ENCODE data around the gene ZNF70. TPM values are rescaled to one million over a fixed set of nuclear protein-coding genes. Genes with fewer than 3 reads are reported as not detected.

Gene ZNF70
- total and polyA plus RNA-seq, 2 of the 13 experiments (the other 11 are each of a cell fraction or from before 2014, with no cell fraction given) = 0.62 to 3.6 TPM

- TF ChIP-seq ZBTB39 (CRISPR knock-in tag; IDR thresholded peaks at IDR 0.05) = no peak
- no peak for TF ChIP-seq ZNF260 (CRISPR knock-in tag; IDR thresholded peaks at IDR 0.05; ENCODE audit: borderline replicate concordance, low read depth)
- TF ChIP-seq ZNF281 (CRISPR knock-in tag; IDR thresholded peaks at IDR 0.05; ENCODE audit: borderline replicate concordance) = no peak
- no peak for TF ChIP-seq ZNF75D (CRISPR knock-in tag; IDR thresholded peaks at IDR 0.05; ENCODE audit: borderline replicate concordance)
- TF ChIP-seq NR2F1 (CRISPR knock-in tag; IDR thresholded peaks at IDR 0.05) = peak in 1 of 2 experiments; percentile 37; a peak in 1 of 4 replicates
- no peak for TF ChIP-seq RFX5 (IDR thresholded peaks at IDR 0.05; ENCODE audit: low read depth, low read length)
- TF ChIP-seq FLYWCH1 (CRISPR knock-in tag; IDR thresholded peaks at IDR 0.05) = no peak
- no peak for TF ChIP-seq PTBP1 (IDR thresholded peaks at IDR 0.05; ENCODE audit: low read depth, low read length, poor library complexity, severe bottlenecking)
- peak; percentile 42; the same call in 1 of the 2 replicates for TF ChIP-seq ZNF430 (CRISPR knock-in tag; IDR thresholded peaks at IDR 0.05)
- TF ChIP-seq ZNF441 (CRISPR knock-in tag; IDR thresholded peaks at IDR 0.05; ENCODE audit: borderline replicate concordance) = no peak
- TF ChIP-seq ZNF614 (CRISPR knock-in tag; IDR thresholded peaks at IDR 0.05; ENCODE audit: borderline replicate concordance) = peak; percentile 59; the same call in 1 of the 2 replicates
- no peak for TF ChIP-seq ZNF512B (CRISPR knock-in tag; IDR thresholded peaks at IDR 0.05; ENCODE audit: borderline replicate concordance)
- TF ChIP-seq TERF1 (CRISPR knock-in tag; IDR thresholded peaks at IDR 0.05) = no peak
- TF ChIP-seq FOXO1 (CRISPR knock-in tag; IDR thresholded peaks at IDR 0.05) = peak; percentile 58; the same call in 1 of the 2 replicates
- peak; percentile 66; the same call in 1 of the 2 replicates for TF ChIP-seq ZNF333 (CRISPR knock-in tag; IDR thresholded peaks at IDR 0.05; ENCODE audit: borderline replicate concordance)
- TF ChIP-seq ZGPAT (CRISPR knock-in tag; IDR thresholded peaks at IDR 0.05) = peak; percentile 81
- TF ChIP-seq POLR2A (IDR thresholded peaks at IDR 0.05; ENCODE audit: insufficient read depth in 1 of 2, low read depth in 2 of 2, low read length in 2 of 2) = peak; percentile 79 to 91
These were observed 33.8 kb downstream of the ZNF70 start (continued) for GRCh38 chr22:23716811-23717801.
